Fibroblast of skin of right quadriceps (primary cell): ENCODE data around the gene HIF3A.

Experiments used
- DNase-seq: peaks from one replicate; pipeline ENCODE4 v3.0.0-alpha.2; 2013

Gene HIF3A

DNA sequence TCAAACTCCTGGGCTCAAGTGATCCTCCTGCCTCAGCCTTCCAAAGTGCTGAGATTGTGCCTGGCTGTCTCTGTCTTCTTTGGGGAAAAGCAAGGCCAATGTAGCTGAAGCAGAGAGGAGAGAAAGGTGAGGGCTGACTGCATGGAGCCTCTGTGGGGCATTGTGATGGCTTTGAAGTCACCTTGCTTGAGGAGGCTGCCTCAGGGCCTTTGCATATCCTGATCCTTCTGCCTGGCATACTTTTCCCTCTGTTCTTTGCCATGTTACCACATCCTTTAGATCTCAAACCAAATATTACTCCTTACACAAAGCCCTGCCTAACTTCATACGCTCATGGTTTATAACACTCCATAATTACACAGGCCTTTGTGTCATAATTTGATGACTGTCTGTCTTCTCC lies 40.6 kb downstream of the HIF3A start:
- no peak for DNase-seq

DNA sequence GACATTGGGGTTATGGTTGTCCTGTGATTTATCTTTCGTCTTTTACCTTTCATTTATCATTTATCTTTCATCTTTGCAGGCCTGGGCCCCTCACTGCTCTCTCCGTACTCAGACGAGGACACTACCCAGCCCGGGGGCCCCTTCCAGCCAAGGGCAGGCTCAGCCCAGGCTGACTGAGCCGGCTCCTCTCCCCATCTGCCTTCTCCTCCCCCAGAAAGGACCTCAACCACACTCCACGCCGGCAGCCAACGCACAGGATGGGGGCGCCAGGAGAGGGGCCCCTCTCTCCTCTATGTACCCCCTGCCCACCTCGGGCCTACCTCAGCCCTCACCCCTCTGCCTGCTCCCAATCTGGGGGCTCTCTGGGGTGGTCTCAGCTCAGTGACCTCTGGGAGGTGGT lies 42.6 kb downstream of the HIF3A start:
- no peak for DNase-seq

DNA sequence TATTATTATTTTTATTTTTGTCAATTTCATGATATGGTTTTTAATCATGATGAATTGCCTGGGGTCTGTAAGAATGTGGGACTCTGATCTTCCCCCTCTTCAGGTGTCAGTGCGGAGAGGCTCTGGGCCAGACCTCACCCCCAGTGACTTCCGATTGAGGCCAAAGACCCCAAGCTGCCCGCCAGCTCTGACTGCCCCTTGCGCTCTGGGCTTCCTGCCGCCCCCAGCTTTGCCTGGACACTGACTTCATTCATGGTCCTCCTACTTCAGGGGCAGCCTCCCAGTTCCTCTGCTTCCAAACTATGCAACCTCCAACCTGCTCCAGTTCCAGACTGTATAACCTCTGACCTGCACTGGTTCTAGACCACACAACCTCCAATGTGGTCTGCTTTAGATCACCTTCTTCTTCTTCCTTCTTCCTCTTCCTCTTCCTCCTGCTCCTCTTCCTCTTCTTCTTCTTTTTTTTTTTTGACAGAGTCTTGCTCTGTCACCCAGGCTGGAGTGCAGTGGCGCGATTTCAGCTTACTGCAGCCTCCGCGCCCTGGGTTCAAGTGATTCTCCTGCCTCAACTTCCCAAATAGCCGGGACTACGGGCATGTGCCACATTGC lies 43.3 kb downstream of the HIF3A start:
- DNase-seq, result no peak

DNA sequence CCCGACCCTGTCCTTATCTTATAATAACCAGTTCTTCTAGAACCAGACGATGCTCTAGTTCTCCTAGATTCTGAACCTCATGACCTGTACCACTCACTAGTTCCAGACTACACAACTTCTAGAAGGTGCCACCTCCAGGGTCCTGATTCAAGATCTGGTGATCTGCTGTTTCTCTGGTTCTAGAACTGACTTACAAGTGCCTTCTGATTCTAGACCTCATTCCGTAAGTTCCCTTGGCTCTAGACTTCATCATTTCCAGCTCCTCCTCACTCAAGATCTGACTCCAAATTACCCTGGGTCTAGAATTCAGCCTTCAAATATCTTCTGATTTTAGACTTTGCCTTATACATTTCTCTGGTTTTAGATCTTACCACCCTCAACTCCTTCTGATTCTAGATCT lies 45.1 kb downstream of the HIF3A start:
- DNase-seq, result no peak

DNA sequence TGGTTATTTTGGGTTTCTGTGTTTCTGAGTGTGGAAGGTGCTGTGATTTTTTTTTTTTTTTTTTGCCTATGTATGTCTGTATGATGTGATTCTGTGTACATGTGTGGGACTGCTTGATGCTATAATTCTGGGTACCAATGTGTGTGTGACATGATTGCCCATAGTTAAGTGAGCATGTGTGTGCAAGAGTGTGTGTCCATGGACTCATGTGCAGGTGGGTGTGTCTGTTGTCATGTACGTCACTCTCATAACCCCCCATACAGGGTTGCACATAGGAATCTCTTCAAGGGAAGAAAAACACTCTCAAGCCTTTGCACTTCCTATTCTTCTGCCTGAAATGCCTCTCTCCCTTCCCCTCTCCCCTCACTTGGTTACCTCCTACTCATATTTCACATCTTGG lies 47.5 kb downstream of the HIF3A start:
- no peak for DNase-seq

DNA sequence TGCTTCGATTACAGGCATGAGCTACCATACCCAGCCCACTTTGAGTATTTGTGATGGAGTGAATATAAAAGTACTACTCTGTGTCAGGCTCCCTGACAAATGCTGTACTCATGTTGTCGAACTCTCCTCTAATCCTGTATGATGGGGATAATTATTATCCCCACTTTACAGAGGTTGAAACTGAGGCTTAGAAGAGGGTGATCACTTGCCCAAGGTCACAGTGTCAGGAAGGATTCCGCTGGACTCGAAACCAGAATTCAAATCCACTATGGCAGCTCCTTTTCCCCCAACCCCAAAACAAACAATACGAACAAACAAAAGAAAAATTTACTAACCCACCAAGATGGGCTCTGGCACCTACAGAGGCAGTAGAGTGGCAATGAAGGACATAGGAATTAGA lies 48.3 kb downstream of the HIF3A start:
- DNase-seq, result no peak

DNA sequence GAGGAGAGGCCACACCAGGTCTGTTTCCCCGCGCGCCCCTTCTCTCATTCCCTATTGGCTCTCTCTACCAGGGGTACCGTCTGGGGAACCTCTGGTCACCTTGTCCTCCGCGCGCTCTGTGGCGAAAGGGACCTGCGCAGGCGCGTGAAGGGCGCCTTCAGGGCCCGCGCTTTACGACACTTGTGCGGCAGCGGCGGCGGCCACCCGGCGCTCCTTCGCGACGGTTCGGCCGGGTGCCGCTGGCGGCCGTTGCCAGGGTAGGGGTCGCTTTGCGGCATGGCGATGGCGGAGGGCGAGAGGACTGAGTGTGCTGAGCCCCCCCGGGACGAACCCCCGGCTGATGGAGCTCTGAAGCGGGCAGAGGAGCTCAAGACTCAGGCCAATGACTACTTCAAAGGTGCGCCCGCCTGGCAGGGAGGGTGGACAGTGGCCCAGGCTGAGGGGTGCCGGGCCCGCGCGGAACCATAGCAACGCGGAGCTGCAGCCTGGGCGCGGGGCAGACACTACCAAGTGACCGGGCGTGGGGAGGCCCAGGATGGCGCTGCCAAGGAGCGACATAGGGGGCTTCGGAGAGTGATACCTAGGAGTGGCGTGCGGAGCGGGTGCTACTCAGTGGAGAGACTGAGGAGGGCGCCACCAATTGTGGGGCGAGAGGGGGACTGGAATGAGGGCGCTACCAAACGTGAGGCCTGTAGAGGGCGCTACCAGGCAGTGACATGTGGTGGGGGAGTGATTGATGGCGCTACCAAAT lies 50.2 kb downstream of the HIF3A start, which contains the start of gene PPP5C:
PPP5C (plus strand) TSS at position 267 of the 751 bp plus-strand sequence; CDS start at position 277, 10 bp downstream.
- peak; percentile 94 for DNase-seq

DNA sequence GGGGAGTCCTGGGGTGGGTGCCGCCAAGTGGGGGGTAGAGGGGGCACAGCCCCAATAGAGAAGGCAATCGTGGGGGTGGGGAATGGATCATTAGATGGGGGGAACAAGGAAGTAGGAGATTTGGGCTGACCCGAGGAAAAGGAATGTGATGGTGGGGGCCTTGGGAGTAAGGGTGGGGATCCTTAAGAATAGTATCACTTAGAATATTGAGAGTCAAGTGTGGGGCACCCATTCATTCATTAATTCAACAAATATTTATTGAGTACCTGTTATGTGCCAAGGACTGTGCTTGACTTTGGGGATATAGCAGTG lies 50.7 kb downstream of the HIF3A start:
- no peak for DNase-seq

DNA sequence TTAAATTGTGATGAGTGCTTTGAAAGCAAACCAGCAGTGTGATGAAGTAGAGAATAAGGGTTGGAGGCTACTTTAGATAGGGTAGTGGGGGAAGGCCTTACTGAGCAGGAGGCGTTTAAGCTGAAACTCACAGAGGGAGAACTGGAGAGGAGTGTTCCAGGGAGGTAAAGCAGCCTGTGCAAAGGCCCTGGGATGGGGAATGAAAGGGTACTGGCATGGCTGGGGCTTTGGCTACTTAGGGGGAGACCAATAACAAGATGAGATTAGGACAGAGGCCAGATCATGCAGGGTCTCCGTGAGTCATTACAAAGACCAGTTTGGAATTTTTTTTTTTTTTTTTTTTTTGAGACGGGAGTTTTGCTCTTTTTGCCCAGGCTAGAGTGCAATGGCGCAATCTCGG lies 51.1 kb downstream of the HIF3A start:
- no peak for DNase-seq

DNA sequence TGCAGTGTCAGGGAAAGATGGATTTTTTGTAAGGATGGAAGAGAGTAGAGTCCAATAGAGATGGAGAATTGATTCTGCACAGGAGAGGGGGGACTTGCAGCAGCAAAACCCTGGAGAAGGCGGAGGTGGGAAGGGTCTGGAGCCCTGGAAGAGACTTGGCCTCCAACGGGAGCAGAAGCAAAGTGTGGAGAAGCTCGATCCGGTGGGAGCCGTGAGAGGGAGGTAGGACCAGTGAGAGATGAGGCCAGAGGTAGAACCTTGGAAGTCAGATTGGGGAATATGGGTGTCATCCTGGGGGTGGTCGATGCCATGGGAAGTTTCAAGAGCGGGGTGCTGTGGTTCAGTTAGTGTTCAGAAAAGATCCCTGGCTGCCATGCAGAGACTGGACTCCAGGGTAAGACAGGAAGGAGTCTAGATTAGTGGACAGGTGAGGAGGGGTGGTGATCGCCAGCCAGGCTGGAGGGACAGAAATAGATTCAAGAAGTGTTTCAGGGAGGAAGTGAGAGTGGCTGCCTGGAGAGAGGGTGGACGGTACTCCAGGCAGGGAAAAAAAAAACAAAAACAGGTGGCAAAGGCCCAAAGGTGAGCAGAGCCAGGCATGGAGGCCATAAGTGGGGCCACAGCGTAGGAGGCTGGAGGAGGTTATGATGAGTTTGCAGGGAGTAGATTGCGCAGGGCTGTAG lies 52.6 kb downstream of the HIF3A start:
- no peak for DNase-seq

DNA sequence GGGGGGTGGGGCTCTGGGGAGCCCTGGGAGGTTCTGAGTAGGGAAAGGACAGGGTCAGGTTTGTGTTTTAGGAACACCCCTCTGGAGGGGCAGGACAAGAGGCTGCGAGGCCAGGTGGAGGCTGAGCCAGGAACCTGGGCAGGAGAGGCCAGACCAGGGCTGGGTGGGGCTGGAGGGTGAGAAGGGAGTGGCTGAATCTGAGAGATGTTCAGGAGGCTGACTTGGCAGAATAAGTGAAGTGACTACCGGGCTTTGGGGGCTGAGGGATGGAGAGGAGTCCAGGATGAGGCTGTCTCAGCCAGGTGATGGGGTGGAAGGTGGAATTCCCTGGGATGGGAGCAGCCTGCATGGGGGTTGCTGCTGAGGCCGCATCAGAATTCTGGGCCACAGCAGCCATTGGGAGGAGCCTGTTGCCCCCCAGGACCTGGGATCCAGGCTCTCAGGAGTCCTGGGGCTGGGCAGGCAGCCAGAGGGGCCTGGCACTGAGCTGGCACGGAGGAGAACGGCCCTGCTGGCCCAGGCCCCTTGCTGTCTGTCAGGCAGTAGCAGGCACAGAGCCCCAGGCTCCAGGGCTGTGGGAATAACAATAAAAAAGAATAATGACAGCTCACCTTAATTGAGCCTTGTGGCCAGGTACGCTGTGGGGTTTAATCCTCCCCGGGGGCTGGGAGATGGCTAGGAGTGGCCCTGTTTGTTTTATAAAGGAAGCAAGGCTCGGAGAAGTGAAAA lies 53.4 kb downstream of the HIF3A start:
- DNase-seq, result no peak

DNA sequence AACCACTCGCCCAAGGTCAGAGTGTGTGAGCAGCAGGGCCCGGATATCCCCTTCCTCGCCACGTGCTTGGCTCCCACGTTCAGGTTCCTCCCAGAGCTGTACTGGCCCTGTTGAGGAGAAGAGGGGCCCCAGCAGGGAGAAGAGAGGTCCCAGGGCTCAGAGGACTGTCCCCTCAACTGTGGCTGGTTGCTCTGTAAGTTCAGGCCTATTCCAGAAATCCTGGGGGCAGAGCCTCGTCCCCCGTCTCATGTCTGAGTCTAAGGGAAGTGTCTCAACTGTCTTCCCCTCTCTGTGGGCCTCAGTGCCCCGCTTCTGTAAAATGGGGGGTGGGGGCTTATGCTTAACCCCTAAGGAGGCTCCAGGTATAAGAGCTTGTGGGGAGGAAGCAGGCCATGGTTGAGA lies 53.9 kb downstream of the HIF3A start:
- DNase-seq, result no peak

DNA sequence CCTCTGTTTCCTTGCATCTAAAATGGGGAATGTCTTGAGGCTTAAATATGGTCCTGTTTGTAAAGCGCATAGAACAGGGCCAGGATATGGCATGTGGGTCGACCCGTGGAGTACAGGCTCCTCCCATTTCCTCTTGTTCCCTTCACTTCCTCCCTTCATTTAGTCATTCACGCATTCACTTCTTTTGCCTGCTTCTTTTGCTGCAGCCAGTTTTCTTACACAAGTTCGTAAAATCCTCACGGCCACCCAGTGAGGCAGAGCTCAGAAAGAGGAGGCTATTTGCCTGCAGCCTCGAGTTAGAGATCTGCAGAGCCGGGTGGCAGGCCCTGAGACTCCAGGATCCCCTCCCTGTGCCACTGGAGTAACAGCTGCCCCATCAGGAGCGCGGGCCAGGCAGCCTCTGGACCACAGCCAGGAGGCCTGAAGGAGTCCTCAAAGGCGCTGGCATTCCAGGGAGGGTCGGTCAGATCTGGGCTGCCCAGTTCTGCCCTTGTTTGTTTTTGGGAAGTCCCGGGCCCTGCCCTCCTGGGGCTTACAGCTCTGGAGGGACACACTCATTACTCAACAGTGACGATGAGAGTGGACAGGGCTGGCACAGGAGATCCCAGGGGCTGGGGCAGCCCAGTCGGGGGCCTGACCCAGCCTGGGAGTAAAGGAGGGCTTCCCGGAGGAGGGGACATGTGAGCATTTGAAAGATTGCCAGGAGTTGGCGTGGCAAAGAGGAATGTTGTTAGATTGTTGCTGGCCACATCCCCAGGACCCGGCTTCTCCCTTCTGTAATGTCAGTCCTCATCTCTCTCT lies 54.6 kb downstream of the HIF3A start:
- DNase-seq, result peak; percentile 37

DNA sequence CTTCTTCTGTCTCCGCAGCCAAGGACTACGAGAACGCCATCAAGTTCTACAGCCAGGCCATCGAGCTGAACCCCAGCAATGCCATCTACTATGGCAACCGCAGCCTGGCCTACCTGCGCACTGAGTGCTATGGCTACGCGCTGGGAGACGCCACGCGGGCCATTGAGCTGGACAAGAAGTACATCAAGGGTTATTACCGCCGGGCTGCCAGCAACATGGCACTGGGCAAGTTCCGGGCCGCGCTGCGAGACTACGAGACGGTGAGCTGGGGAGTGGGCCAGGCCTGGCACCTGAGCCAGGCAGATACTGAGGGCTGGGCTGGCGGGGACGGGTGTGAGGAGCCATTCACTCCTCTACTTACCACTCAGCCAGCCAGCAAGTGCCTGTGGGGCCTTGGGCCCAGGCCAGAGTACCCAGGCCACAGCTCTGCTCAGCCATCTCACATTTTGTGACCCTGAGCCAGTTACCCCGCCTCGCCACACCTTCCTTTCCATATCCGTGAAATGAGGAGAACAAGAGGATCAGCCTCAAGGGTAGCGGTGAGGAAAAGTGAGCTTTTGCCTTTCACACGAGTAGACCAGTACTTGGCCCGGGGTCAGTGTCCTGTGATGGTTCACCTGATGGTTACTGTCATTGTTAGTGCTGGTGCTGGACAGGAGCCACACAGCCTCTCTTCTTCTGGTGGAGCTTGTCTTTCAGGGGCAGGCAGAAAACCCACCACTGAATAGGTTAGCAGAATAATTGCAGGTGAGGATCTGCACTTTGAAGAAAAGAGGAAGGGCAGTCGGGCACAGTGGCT lies 57.1 kb downstream of the HIF3A start:
- DNase-seq, result no peak

DNA sequence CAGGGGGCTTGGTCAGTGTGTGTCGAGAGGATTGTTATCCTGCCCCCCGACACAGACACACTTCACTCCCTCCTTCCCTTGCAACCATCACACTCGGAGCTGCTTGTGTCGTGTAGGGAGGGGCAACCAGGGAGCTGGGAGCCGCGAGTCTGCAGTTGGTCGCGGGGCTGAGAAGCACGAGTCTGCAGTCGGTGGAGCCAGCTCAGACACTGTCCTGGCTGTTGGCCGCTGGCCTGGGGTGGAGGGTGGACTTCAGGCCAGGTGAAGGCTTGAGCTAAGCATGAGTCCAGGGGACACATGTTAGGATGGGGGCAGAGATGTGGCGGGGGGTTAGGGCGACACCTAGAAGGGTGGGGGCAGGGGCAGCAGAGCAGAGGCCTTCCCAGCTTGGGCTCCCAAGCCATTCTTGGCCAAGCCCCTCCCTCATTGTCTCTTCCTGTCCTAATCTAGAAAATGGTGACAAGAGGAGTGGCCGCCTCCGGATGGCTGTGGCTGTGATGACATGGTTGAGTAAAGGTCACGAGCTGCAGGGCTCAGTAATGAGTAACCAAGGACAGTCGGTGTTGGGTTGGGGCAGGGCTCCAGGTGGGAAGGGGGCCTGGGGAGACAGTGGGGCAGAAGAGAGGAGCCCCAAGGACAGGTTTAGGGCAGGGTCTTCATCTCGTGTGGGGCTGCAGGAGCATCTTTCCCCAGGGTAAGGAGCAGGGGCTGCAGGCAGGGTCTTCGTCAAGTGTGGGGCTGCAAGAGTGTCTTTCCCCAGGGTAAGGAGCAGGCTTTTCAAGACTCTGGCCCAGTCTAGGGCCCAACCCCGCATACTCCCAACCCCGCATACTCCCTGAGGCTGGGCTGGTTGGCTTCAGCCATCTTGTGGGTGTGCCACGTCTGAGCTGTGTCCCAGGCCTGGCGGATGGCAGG lies 58.6 kb downstream of the HIF3A start:
- DNase-seq, result no peak

DNA sequence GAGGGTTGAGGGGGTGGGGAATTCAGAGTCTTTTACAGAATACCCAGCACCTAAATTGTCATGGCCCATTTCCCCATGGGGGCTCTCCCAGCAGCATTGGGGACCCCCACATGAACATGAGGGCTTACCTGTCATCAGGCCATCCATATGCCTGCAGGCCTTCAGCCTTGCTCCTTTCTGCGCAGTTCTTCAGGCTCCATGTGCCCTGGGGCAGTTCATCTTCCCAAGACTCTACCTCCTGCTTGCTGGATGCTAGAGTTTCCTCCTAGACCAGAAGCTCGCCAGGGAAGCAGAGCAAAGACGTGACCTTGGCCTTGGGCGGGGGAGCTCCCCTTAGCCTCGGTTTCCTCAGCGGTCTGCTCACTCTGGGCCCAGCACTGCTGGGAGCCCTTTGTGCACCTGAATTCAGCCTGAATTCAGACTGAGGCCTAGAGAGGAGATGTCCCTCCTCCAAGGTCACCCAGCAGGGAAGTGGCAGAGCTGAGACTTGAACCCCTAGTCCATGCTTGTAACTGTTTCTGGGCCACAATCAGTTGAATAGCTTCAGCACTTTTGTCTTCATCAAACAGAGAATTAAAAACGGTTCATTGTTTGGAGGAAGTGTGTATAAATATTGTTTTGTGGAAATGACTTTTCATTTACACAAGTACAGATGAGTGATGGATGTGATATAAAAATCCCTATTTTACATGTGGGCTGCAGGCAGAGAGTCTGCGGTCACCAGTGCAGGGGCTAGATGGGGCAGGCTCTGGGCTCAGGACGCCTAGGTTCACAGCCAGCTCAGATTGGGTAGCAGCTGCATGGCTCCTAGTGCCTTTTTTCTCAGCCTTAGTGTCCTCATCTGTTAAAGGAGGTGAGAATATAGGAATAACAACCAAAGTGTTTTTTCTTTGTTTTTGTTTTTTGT lies 59.6 kb downstream of the HIF3A start:
- no peak for DNase-seq

DNA sequence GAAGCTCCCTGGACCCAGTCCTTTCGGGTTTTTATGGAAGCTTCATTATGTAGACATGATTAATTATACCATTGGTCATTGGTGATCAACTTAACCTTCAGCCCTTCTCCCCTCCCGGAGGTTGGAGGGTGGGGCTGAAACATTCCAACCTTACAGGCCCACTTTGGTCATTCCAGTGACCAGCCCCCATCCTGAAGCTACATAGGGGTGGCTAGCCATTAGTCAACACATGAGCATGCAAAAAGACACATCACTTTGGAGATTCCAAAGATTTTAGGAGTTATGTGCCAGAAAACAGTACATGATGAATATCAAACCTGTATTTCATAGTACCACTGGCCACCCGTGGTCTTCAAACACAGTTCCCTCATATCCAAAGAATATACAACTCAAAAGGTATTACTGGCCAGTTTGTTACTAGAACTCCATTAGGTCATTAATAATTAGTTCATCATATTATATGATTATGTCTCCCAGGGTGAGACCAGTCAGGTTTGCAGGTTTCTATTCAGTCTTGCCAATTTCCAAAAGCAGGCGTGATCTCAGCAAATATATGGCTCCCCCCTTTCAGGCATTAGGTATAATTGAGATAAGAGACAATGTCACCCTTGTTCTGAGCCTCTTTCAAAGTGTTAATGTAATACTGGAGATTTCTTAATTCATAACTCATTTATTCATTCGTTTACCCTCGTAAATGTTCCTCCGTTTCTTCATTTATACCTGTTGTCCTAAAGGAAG lies 61.2 kb downstream of the HIF3A start:
- DNase-seq, result peak; percentile 64

DNA sequence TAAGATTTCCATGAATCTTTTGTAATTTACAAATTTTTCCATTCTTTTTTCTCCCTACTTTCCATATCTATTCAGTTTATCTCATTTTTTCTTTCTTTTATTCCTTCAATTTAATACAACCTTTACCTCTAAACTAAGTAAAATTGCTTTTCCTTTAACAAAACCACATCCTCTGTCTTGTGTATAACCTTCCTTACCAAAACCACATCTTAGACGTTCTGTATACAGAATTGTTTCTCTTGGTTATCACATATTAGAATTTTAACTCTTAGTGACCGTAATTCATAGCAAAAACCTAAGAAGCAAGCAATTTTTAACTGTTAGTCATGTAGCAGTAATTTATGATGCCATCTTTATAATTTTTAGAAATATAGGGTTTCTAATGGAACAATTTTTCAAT lies 65.1 kb downstream of the HIF3A start:
- peak; percentile 17 for DNase-seq

DNA sequence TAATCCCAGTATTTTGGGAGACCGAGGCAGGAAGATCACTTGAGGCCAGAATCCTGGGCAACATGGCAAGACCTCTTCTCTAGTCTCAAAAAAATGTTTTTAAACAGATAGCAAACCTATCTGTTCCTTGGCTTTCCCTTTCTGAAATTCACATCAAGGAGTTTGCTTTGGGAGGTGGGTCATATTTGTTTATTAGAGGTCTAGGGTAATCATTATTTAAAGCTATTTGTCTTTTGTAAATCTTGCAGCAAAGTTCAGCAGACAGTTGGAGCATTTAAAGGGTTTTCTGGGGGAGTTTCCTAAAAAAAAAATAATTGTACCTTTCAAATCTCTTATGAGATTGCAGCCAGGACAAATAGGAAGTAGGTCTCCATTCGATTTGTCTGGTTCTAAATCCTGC lies 67.5 kb downstream of the HIF3A start:
- no peak for DNase-seq
